HG03060 (cell line): ENCODE data around the gene YAF2.
"Not testable (repeated sequence)": the region's sequence is repeated elsewhere in the genome, so short reads cannot be mapped to it uniquely, and the experiment has no call there.

ENCODE experiments used
- ATAC-seq: cut with Tn5 transposase; IDR thresholded peaks from one replicate; pipeline ENCODE4 v1.9.1; 2021; ENCODE audit warnings: low read depth, moderate number of reproducible peaks; ENCODE audit not compliant: unreplicated experiment

Gene YAF2

GRCh38 chr12:42255221-42255865 is 17.3 kb upstream of the YAF2 start:
- ATAC-seq = no peak

GRCh38 chr12:42252645-42253044 is 14.6 kb upstream of the YAF2 start:
- ATAC-seq = not testable (repeated sequence)

GRCh38 chr12:42249033-42249432 is 11.0 kb upstream of the YAF2 start:
- not testable (repeated sequence) for ATAC-seq

GRCh38 chr12:42240131-42240750 is 2.2 kb upstream of the YAF2 start:
- no peak for ATAC-seq

GRCh38 chr12:42237853-42238239 is 202 bp downstream of the YAF2 start:
- ATAC-seq = peak; percentile 18

- ATAC-seq = peak; percentile 55
Observed at GRCh38 chr12:42237052-42237852, 796 bp downstream of the YAF2 start.

- no peak for ATAC-seq
Observed at GRCh38 chr12:42236017-42236416, 2.0 kb downstream of the YAF2 start.

- no peak for ATAC-seq
Observed at GRCh38 chr12:42235426-42235825, 2.6 kb downstream of the YAF2 start.

- ATAC-seq = no peak
Observed at GRCh38 chr12:42234970-42235369, 3.1 kb downstream of the YAF2 start.

- not testable (repeated sequence) for ATAC-seq
Observed at GRCh38 chr12:42227525-42227924, 10.5 kb downstream of the YAF2 start.

GRCh38 chr12:42224501-42224900 is 13.5 kb downstream of the YAF2 start:
- ATAC-seq = not testable (repeated sequence)

GRCh38 chr12:42222724-42223123 is 15.3 kb downstream of the YAF2 start:
- ATAC-seq = no peak

- ATAC-seq = no peak
Observed at GRCh38 chr12:42221726-42222125, 16.3 kb downstream of the YAF2 start.

GRCh38 chr12:42217656-42218055 is 20.4 kb downstream of the YAF2 start:
- ATAC-seq = no peak

GRCh38 chr12:42216737-42217136 is 21.3 kb downstream of the YAF2 start:
- ATAC-seq = no peak

- ATAC-seq = not testable (repeated sequence)
Observed at GRCh38 chr12:42215759-42216158, 22.3 kb downstream of the YAF2 start.

- ATAC-seq = no peak
Observed at GRCh38 chr12:42213954-42214426, 24.1 kb downstream of the YAF2 start.

GRCh38 chr12:42213023-42213422 is 25.0 kb downstream of the YAF2 start:
- no peak for ATAC-seq

- ATAC-seq = no peak
Observed at GRCh38 chr12:42208574-42208973, 29.5 kb downstream of the YAF2 start.

GRCh38 chr12:42204819-42205218 is 33.2 kb downstream of the YAF2 start:
- no peak for ATAC-seq

- no peak for ATAC-seq
Observed at GRCh38 chr12:42204362-42204761, 33.7 kb downstream of the YAF2 start.
